Measurements from ENCODE around the gene CHRNB4.

CHRNB4 gene

DNA sequence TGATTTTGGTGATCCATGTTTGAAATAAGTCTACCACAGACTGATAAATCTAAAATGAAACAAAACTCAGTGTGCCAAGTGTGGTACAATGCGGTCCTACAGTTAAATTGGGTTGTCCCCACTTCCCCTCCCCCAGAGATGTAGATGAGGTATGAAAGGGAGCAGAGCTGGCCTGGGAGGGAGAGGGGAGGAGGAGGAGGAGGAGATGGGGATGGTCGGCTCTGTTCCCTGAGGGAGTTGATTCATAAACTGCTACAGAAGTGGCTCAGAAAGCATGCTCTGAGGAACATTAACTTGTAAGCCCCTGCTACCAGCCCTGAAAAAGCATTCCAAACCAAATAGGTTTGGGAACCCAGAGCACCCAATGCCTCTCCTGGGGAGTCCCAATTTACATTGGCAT is 28.0 kb upstream of the CHRNB4 start:
- no peak for TF ChIP-seq CTCF (IDR thresholded peaks at IDR 0.05; ENCODE audit: low read depth, low read length, missing control alignments)
- no peak for DNase-seq (ENCODE audit: extremely low read depth, low read depth)
- H3K4me3 ChIP-seq (replicated peaks; ENCODE audit: low read depth, low read length), result no peak overlapping the region

- DNase-seq (ENCODE audit: extremely low read depth, low read depth), result no peak
- no peak for TF ChIP-seq CTCF (IDR thresholded peaks at IDR 0.05; ENCODE audit: low read depth, low read length, missing control alignments)
- H3K4me3 ChIP-seq (replicated peaks; ENCODE audit: low read depth, low read length), result no peak overlapping the region
These were observed 26.7 kb upstream of the CHRNB4 start for GRCh38 chr15:78667578-78668236.

- no peak for DNase-seq (ENCODE audit: extremely low read depth, low read depth)
- no peak for TF ChIP-seq CTCF (IDR thresholded peaks at IDR 0.05; ENCODE audit: low read depth, low read length, missing control alignments)
- no peak overlapping the region for H3K4me3 ChIP-seq (replicated peaks; ENCODE audit: low read depth, low read length)
These were observed 25.0 kb upstream of the CHRNB4 start for GRCh38 chr15:78666010-78666409.

DNA sequence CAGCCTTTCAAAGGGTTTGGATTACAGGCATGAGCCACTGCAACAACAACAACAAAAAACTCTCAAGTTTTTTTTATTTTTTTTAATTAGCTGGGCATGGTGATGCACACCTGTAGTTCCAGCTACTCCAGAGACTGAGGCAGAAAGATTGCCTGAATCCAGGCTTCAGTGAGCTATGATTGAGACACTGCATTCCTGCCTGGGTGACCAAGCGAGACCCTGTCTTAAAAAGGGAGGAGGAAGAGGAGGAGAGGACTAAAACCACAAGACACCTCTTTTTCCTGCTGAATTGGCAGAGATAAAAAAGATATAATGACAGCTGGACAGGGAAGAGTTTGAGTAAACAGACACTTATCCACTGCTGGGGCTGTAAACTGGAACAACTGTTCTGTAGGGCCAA is 22.7 kb upstream of the CHRNB4 start:
- H3K4me3 ChIP-seq (replicated peaks; ENCODE audit: low read depth, low read length), result no peak overlapping the region
- no peak for TF ChIP-seq CTCF (IDR thresholded peaks at IDR 0.05; ENCODE audit: low read depth, low read length, missing control alignments)
- DNase-seq (ENCODE audit: extremely low read depth, low read depth), result no peak

GRCh38 chr15:78662028-78662427 is 21.0 kb upstream of the CHRNB4 start:
- TF ChIP-seq CTCF (IDR thresholded peaks at IDR 0.05; ENCODE audit: low read depth, low read length, missing control alignments), result no peak

DNA sequence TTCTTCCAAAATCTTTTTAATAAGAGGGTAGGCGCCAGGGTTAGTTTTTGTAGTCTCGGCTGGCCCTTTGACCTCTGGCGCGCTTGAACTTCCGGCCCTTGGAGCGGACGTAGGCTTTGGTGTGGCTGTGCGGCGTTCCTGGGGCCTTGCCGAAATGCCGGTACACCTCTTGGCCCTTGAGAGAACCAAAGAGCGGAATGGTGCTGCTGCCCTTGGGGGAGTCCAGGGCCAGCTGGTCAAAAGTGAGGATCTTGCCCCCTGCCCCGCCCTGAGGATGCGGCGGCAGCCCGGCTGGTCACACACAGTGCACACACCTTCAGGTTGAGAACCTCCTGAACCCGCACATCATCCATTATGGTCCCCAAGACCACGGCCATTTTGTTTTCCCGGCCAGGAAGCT is 20.0 kb upstream of the CHRNB4 start:
- no peak for DNase-seq (ENCODE audit: extremely low read depth, low read depth)
- no peak for TF ChIP-seq CTCF (IDR thresholded peaks at IDR 0.05; ENCODE audit: low read depth, low read length, missing control alignments)
- no peak overlapping the region for H3K4me3 ChIP-seq (replicated peaks; ENCODE audit: low read depth, low read length)

More at GRCh38 chr15:78662028-78662427, 21.0 kb upstream of the CHRNB4 start:
- DNase-seq (ENCODE audit: extremely low read depth, low read depth), result no peak
- H3K4me3 ChIP-seq (replicated peaks; ENCODE audit: low read depth, low read length), result no peak overlapping the region

DNA sequence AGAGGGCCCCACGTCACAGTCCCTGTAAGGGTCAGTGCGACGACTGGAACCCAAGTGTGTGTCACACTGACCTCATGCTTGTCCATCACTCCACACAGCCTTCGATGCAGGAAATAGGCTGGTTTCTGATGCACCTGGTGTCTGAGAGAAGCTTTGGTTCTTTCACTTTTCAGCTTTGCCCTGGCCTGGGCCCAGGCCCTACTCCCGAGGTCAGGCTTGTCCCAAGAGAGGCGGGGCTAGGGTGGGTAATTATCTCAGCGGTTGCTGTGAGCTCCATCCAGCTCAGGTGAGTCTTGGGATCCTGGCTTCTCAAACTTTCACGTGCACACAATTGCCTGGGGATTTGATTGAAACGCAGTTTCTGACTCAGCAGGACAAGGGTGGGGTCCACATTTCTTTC is 19.6 kb upstream of the CHRNB4 start:
- TF ChIP-seq CTCF (IDR thresholded peaks at IDR 0.05; ENCODE audit: low read depth, low read length, missing control alignments), result no peak
- no peak overlapping the region for H3K4me3 ChIP-seq (replicated peaks; ENCODE audit: low read depth, low read length)
- no peak for DNase-seq (ENCODE audit: extremely low read depth, low read depth)

Measured in HFF-Myc (cell line).